ENCODE data around the gene GNG14.

GRCh38 chr19:12726988-12727316 lies 39.2 kb downstream of the GNG14 start:
- TF ChIP-seq, protein P1, sequence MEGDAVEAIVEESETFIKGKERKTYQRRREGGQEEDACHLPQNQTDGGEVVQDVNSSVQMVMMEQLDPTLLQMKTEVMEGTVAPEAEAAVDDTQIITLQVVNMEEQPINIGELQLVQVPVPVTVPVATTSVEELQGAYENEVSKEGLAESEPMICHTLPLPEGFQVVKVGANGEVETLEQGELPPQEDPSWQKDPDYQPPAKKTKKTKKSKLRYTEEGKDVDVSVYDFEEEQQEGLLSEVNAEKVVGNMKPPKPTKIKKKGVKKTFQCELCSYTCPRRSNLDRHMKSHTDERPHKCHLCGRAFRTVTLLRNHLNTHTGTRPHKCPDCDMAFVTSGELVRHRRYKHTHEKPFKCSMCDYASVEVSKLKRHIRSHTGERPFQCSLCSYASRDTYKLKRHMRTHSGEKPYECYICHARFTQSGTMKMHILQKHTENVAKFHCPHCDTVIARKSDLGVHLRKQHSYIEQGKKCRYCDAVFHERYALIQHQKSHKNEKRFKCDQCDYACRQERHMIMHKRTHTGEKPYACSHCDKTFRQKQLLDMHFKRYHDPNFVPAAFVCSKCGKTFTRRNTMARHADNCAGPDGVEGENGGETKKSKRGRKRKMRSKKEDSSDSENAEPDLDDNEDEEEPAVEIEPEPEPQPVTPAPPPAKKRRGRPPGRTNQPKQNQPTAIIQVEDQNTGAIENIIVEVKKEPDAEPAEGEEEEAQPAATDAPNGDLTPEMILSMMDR (IDR thresholded peaks at IDR 0.05), result no peak
- no peak for TF ChIP-seq POLR2A (IDR thresholded peaks at IDR 0.05)
